Smooth muscle cell of bladder (primary cell): Measurements from ENCODE around the gene NT5DC3. TPM values are rescaled to one million over a fixed set of nuclear protein-coding genes. Genes with fewer than 3 reads are reported as not detected.

Experiments
- total RNA-seq: library from RNA; depleted of rRNA; stranded (reverse); fragments of >200 nt; gene quantifications from 2 replicates; pipeline ENCODE4 v1.2.3, GENCODE V29; 2014

Gene NT5DC3
- total RNA-seq = 3.4 and 6.2 TPM in 2 replicates

GRCh38 chr12:103840876-103841689, at the start of gene NT5DC3:
Gene NT5DC3 (minus strand): TSS chr12:103841234. CDS start chr12:103841156, 78 bp downstream.

Other genes starting within 250 kb of the NT5DC3 start
- gene HSP90B1, start 89.2 kb upstream of the NT5DC3 start, total RNA-seq = 809 and 1,133 TPM in 2 replicates
- 14.9 and 19.1 TPM in 2 replicates for gene TDG, start 124.6 kb upstream of the NT5DC3 start, total RNA-seq
- gene GLT8D2, start 209.0 kb upstream of the NT5DC3 start, total RNA-seq = 56.2 and 75.8 TPM in 2 replicates
- 22.5 and 24.0 TPM in 2 replicates for gene HCFC2, start 223.3 kb upstream of the NT5DC3 start, total RNA-seq